Uterus (tissue), 2 donors: Measurements from ENCODE around the gene TRPV6.

ENCODE experiments used
- CTCF ChIP-seq, 4 experiments: fragments of 200-600 bp in 2 of 4; fragments of 450-650 bp in 2 of 4; sonication (generic) in 2 of 4; IDR thresholded peaks; one replicate each; pipeline ENCODE4 v1.5.1; 2016 to 2019; ENCODE audit warnings: antibody characterized with exemption in 4 of 4, mild to moderate bottlenecking in 2 of 4, moderate library complexity in 1 of 4
- POLR2A ChIP-seq, 2 donors: fragments of 450-650 bp; IDR thresholded peaks; one replicate each; pipeline ENCODE4 v1.6.1; 2016; ENCODE audit warnings: antibody characterized with exemption in 2 of 2, mild to moderate bottlenecking in 1 of 2, moderate library complexity in 1 of 2

- no peak for TF ChIP-seq CTCF (IDR thresholded peaks at IDR 0.05)
- no peak for TF ChIP-seq POLR2A (IDR thresholded peaks at IDR 0.05)
Observed at GRCh38 chr7:142864980-142865747, 20.4 kb downstream of the TRPV6 start.
